ENCODE data around the gene FBXO34. TPM values are rescaled to one million over a fixed set of nuclear protein-coding genes. Genes with fewer than 3 reads are reported as not detected.

The FBXO34 gene
- total RNA-seq, 1 experiment from 2014 or later = 18.8 TPM

GRCh38 chr14:55291480-55292081 is 20.4 kb downstream of the FBXO34 start:
- Histone ChIP-seq H3K27ac (ENCODE audit: low read length) (no peak overlapping the region), H3K4me3 (ENCODE audit: low read depth in 2 of 2, low read length in 2 of 2) (no peak overlapping the region), H3K9me3 (ENCODE audit: control insufficient read depth, insufficient read depth, low read depth, low read length) (no peaks in the 10 kb centered on the region), H3K27me3 (ENCODE audit: control insufficient read depth, insufficient read depth, low read length) (no peaks in the 10 kb centered on the region), H3K36me3 (ENCODE audit: control insufficient read depth, insufficient read depth, low read length) (no peaks in the 10 kb centered on the region), H3K4me1 (ENCODE audit: control insufficient read depth, insufficient read depth, low read length) (peaks cover 13% of the 10 kb centered on the region)
- in situ Hi-C loops (cut with HindIII; ENCODE audit: low pct_unique_long_range_greater_than_20kb, low sequenced_read_pairs) = no loop called here
- no TSS peak for BruUV-seq (replicated peaks)
- ChIA-PET CTCF (no interaction called here), POLR2A (interaction anchor here (0.6 kb wide), 1 partner anchor 91 kb away, joined by 3 read pairs; no protein-coding TSS in a partner anchor)
- no peak for DNase-seq (ENCODE audit: low read depth, low spot score)
- TF ChIP-seq POLR2AphosphoS5 (IDR thresholded peaks at IDR 0.05; ENCODE audit: low read depth, low read length) = no peak
- no peak for TF ChIP-seq TCF7L2 (IDR thresholded peaks at IDR 0.05; ENCODE audit: low read depth, low read length)
- TF ChIP-seq CTCF (IDR thresholded peaks at IDR 0.05) = no peak
- intact Hi-C loops (cut with micrococcal nuclease; ENCODE audit: unreplicated experiment) = no loop called here
- no peak for ATAC-seq

- POLR2A ChIA-PET = no interaction called here
- no peak for DNase-seq (ENCODE audit: low read depth, low spot score)
- Histone ChIP-seq H3K4me3 (ENCODE audit: low read depth in 2 of 2, low read length in 2 of 2) (no peak overlapping the region), H3K27ac (ENCODE audit: low read length) (no peak overlapping the region), H3K4me1 (ENCODE audit: control insufficient read depth, insufficient read depth, low read length) (no peaks in the 10 kb centered on the region; the same call in 1 of the 2 replicates), H3K36me3 (ENCODE audit: control insufficient read depth, insufficient read depth, low read length) (no peaks in the 10 kb centered on the region), H3K9me3 (ENCODE audit: control insufficient read depth, insufficient read depth, low read depth, low read length) (no peaks in the 10 kb centered on the region), H3K27me3 (ENCODE audit: control insufficient read depth, insufficient read depth, low read length) (no peaks in the 10 kb centered on the region)
- intact Hi-C loops (cut with micrococcal nuclease; ENCODE audit: unreplicated experiment) (no loop called here), in situ Hi-C loops (cut with HindIII; ENCODE audit: low pct_unique_long_range_greater_than_20kb, low sequenced_read_pairs) (no loop called here)
- no TSS peak for BruUV-seq (replicated peaks)
- CTCF ChIA-PET = no interaction called here
- no peak for ATAC-seq
- TF ChIP-seq SIN3A (IDR thresholded peaks at IDR 0.05; ENCODE audit: borderline replicate concordance, insufficient read depth, low read depth, low read length) (no peak), POLR2AphosphoS5 (IDR thresholded peaks at IDR 0.05; ENCODE audit: low read depth, low read length) (no peak), REST (IDR thresholded peaks at IDR 0.05; ENCODE audit: insufficient read depth in 1 of 2, low read depth in 2 of 2, low read length in 1 of 2) (no peak), CTCF (IDR thresholded peaks at IDR 0.05) (no peak), TCF7L2 (IDR thresholded peaks at IDR 0.05; ENCODE audit: low read depth, low read length) (no peak)
Measured at GRCh38 chr14:55294603-55295002, 23.4 kb downstream of the FBXO34 start.

Data from Panc1 (cell line).